HCT116 (cell line): Measurements from ENCODE around the gene USPL1. TPM values are rescaled to one million over a fixed set of nuclear protein-coding genes. Genes with fewer than 3 reads are reported as not detected.

ENCODE experiments used
- ATAC-seq: fragments of 200-7000 bp; cut with Tn5 transposase; 2 replicates; pipeline ENCODE4 v1.9.1; 2020; ENCODE audit warnings: mild to moderate bottlenecking, moderate library complexity
- BruUV-seq: library from RNA; stranded (reverse); fragments of 400-500 nt; replicated peaks from 2 replicates; lab custom pipeline; 2021; lab: Mats Ljungman, UMichigan
- CTCF ChIA-PET: fragments of 300-600 bp; sonication (Branson Sonifier 250); formaldehyde crosslinking; loops from one replicate; lab custom pipeline; 2021; ENCODE audit warnings: antibody characterized with exemption; lab: Charles Lee
- POLR2A ChIA-PET: fragments of 300-600, 350-600 bp; sonication (Branson Sonifier 250); formaldehyde crosslinking; loops from one replicate; lab custom pipeline; 2021; ENCODE audit warnings: antibody characterized with exemption; lab: Charles Lee
- RAD21 ChIA-PET, 2 experiments: fragments of 300-600 bp; sonication (Branson Sonifier 250); formaldehyde crosslinking; loops; one replicate each; lab custom pipeline; 2023; ENCODE audit warnings: low total read pairs in 2 of 2; ENCODE audit not compliant: uncharacterized antibody in 2 of 2, unreplicated experiment in 2 of 2, low non-redundant PET in 1 of 2; lab: Charles Lee
- DNase-seq: peaks from one replicate; pipeline ENCODE4 v3.0.0-alpha.2; 2010; ENCODE audit warnings: low read depth, low spot score
- H2AFZ ChIP-seq: fragments of 200-600 bp; shearing (Covaris generic), sonication (generic); 2 replicates; pipeline ENCODE4 v1.6.1; 2017; ENCODE audit warnings: low read depth, mixed run types, mixed read lengths, antibody characterized with exemption, low read length; ENCODE audit not compliant: poor library complexity, severe bottlenecking
- H3K27ac ChIP-seq: 2 replicates; pipeline ENCODE4 v1.5.1; 2012; ENCODE audit warnings: low read depth, low read length
- H3K27me3 ChIP-seq: fragments of 200-600 bp; sonication (generic); 2 replicates; pipeline ENCODE4 v1.6.1; 2016; ENCODE audit warnings: mixed run types, low read length, mixed read lengths; ENCODE audit not compliant: insufficient read depth
- H3K36me3 ChIP-seq, 2 experiments: fragments of 200-500 bp in 1 of 2; fragments of 200-600 bp in 1 of 2; sonication (Bioruptor generic) in 1 of 2; sonication (generic) in 1 of 2; 2 replicates each; pipeline versions ENCODE4 v1.5.1 to v1.6.1; 2014 to 2016; ENCODE audit warnings: low read length in 2 of 2, inconsistent platforms in 1 of 2, mixed read lengths in 1 of 2, mixed run types in 1 of 2; ENCODE audit not compliant: insufficient read depth in 2 of 2, control insufficient read depth in 1 of 2
- H3K4me1 ChIP-seq, 2 experiments: fragments of 200-600 bp in 1 of 2; sonication (generic) in 1 of 2; 2 replicates each; pipeline versions ENCODE4 v1.5.1 to v1.6.1; 2012 to 2017; ENCODE audit warnings: low read length in 2 of 2, inconsistent platforms in 1 of 2, mild to moderate bottlenecking in 1 of 2, mixed read lengths in 1 of 2, mixed run types in 1 of 2, moderate library complexity in 1 of 2; ENCODE audit not compliant: insufficient read depth in 2 of 2, control insufficient read depth in 1 of 2
- H3K4me2 ChIP-seq: fragments of 200-600 bp; sonication (generic); 2 replicates; pipeline ENCODE4 v1.6.1; 2017; ENCODE audit warnings: mixed run types, low read length, mixed read lengths
- H3K4me3 ChIP-seq, 2 experiments: fragments of 200-600 bp in 1 of 2; sonication (generic) in 1 of 2; replicated peaks in 1 of 2; 2 replicates each; pipeline ENCODE4 v1.5.1; 2011 to 2016; ENCODE audit warnings: low read length in 2 of 2, control low read depth in 1 of 2, low read depth in 1 of 2, mild to moderate bottlenecking in 1 of 2, mixed read lengths in 1 of 2, mixed run types in 1 of 2
- H3K79me2 ChIP-seq: fragments of 200-600 bp; sonication (generic); 2 replicates; pipeline ENCODE4 v1.6.1; 2017; ENCODE audit warnings: mild to moderate bottlenecking, mixed run types, low read length, moderate library complexity, mixed read lengths; ENCODE audit not compliant: insufficient read depth
- H3K9ac ChIP-seq: fragments of 200-600 bp; sonication (generic); 2 replicates; pipeline ENCODE4 v1.6.1; 2016; ENCODE audit warnings: low read length, mixed read lengths
- H3K9me2 ChIP-seq: fragments of 200-600 bp; sonication (generic), shearing (Covaris generic); 2 replicates; pipeline ENCODE4 v1.6.1; 2017; ENCODE audit warnings: mixed run types, mild to moderate bottlenecking, moderate library complexity; ENCODE audit not compliant: insufficient read depth
- H3K9me3 ChIP-seq, 2 experiments: fragments of 200-500 bp in 1 of 2; fragments of 200-600 bp in 1 of 2; sonication (Bioruptor generic) in 1 of 2; sonication (generic) in 1 of 2; 2 replicates each; pipeline ENCODE4 v1.6.1; 2014 to 2017; ENCODE audit warnings: low read length in 2 of 2, mixed read lengths in 2 of 2, inconsistent platforms in 1 of 2, low read depth in 1 of 2, mild to moderate bottlenecking in 1 of 2, mixed run types in 1 of 2, moderate library complexity in 1 of 2; ENCODE audit not compliant: control insufficient read depth in 1 of 2, insufficient read depth in 1 of 2
- H4K20me1 ChIP-seq: fragments of 200-600 bp; sonication (generic), shearing (Covaris generic); 2 replicates; pipeline ENCODE4 v1.6.1; 2017; ENCODE audit warnings: mixed run types, mild to moderate bottlenecking, moderate library complexity; ENCODE audit not compliant: insufficient read depth
- ELF1 ChIP-seq: IDR thresholded peaks from 2 replicates; pipeline ENCODE4 v1.6.1; 2012; ENCODE audit warnings: low read depth, borderline replicate concordance
- EZH2phosphoT487 ChIP-seq: fragments of 200-600 bp; IDR thresholded peaks from 2 replicates; pipeline ENCODE4 v1.6.1; 2018; ENCODE audit warnings: antibody characterized with exemption, borderline replicate concordance
- ZNF274 ChIP-seq: fragments of 200-500 bp; sonication (Bioruptor generic); IDR thresholded peaks from 2 replicates; pipeline ENCODE4 v1.6.1; 2014; ENCODE audit warnings: mild to moderate bottlenecking, low read depth, low read length, inconsistent platforms
- intact Hi-C: fragments of 100-400 bp; cut with micrococcal nuclease; formaldehyde crosslinking; loops from 2 replicates; pipeline ENCODE4 v1.10.0; 2022
- total RNA-seq: library from RNA; stranded (reverse); gene quantifications from one replicate; pipeline ENCODE4 v1.2.1, GENCODE V29; 2021; ENCODE audit not compliant: unreplicated experiment

Gene USPL1
- total RNA-seq, 1 experiment from 2014 or later = 19.7 TPM

- BruUV-seq = no TSS peak
- no peak overlapping the region for H2AFZ ChIP-seq
- RAD21 ChIA-PET = no interaction called here
- peaks cover 11% of the 10 kb centered on the region; the same call in 1 of the 2 replicates for H4K20me1 ChIP-seq
- H3K79me2 ChIP-seq = peaks cover 63% of the 10 kb centered on the region
- no peak for DNase-seq
- no peaks in the 10 kb centered on the region for H3K9me2 ChIP-seq
- no peak for TF ChIP-seq ZNF274
- H3K4me3 ChIP-seq = no peak overlapping the region
- CTCF ChIA-PET = no interaction called here
- ATAC-seq = no peak
- H3K4me1 ChIP-seq = no peaks in the 10 kb centered on the region
- intact Hi-C loops = no loop called here
- POLR2A ChIA-PET = no interaction called here
- no peak overlapping the region for H3K27ac ChIP-seq
- peaks cover 40 to 45% of the 10 kb centered on the region in 2 experiments for H3K36me3 ChIP-seq
- H3K9me3 ChIP-seq = no peaks in the 10 kb centered on the region
- no peak overlapping the region for H3K4me2 ChIP-seq
- H3K9ac ChIP-seq = no peak overlapping the region
- no peaks in the 10 kb centered on the region for H3K27me3 ChIP-seq
Observed at GRCh38 chr13:30652746-30653386, 35.1 kb downstream of the USPL1 start.

- POLR2A ChIA-PET = no interaction called here
Observed at GRCh38 chr13:30654430-30654829, 36.7 kb downstream of the USPL1 start.

More at GRCh38 chr13:30654430-30654829, 36.7 kb downstream of the USPL1 start:
- peaks cover 5% of the 10 kb centered on the region; the same call in 1 of the 2 replicates for H4K20me1 ChIP-seq
- H2AFZ ChIP-seq = no peak overlapping the region
- ATAC-seq (no peak), DNase-seq (no peak)
- H3K4me3 ChIP-seq = no peak overlapping the region
- ChIA-PET RAD21 (no interaction called here), CTCF (no interaction called here)
- intact Hi-C loops = no loop called here
- no peaks in the 10 kb centered on the region for H3K27me3 ChIP-seq
- peaks cover 53% of the 10 kb centered on the region for H3K79me2 ChIP-seq
- no TSS peak for BruUV-seq
- no peak overlapping the region for H3K9ac ChIP-seq
- H3K27ac ChIP-seq = no peak overlapping the region
- no peaks in the 10 kb centered on the region for H3K4me1 ChIP-seq
- peaks cover 39 to 43% of the 10 kb centered on the region in 2 experiments for H3K36me3 ChIP-seq
- no peaks in the 10 kb centered on the region for H3K9me2 ChIP-seq
- H3K9me3 ChIP-seq = no peaks in the 10 kb centered on the region
- TF ChIP-seq ELF1 (no peak), EZH2phosphoT487 (no peak)
- TF ChIP-seq, all 23 proteins: peak for 0
- no peak overlapping the region for H3K4me2 ChIP-seq
